Germinal center (tissue), 1 donor: ENCODE data around the gene SIDT2.
A peak's percentile ranks its signal among the peaks of the same experiment; 100 is the strongest.
"Not testable (repeated sequence)": the region's sequence is repeated elsewhere in the genome, so short reads cannot be mapped to it uniquely, and the experiment has no call there.

Experiments used
- DNase-seq: peaks from one replicate; pipeline ENCODE4 v3.0.0; 2012; ENCODE audit warnings: mixed read lengths, low spot score

Gene SIDT2

DNA sequence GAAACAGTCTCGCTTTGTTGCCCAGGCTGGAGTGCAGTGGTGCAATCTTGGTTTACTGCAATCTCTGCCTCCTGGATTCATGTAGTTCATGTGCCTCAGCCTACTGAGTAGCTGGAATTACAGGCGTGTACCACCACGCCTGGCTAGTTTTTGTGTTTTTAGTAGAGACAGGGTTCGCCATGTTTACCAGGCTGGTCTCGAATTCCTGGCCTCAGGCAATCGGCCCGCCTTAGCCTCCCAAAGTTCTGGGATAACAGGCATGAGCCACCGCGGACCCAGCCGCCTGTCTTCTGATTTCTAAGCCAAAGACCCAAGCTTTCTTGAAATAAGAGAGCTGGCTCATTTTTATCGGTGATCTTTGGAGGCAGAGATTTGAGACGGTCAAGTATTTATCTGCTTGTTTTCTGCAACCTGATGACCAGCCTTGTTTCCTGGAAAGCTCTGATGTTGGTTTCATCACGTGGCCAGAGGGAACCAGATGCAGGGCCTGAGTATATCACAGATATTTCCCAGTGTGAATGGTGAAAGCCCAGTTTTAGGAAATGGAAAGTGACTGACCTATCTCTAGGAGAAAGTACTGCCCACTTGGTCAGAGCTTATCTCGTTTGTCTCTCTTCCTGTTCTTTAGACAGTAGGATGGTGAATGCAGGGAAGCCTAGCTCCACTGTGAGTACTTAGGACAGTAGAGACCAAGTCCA is 5.7 kb upstream of the SIDT2 start:
- no peak for DNase-seq

DNA sequence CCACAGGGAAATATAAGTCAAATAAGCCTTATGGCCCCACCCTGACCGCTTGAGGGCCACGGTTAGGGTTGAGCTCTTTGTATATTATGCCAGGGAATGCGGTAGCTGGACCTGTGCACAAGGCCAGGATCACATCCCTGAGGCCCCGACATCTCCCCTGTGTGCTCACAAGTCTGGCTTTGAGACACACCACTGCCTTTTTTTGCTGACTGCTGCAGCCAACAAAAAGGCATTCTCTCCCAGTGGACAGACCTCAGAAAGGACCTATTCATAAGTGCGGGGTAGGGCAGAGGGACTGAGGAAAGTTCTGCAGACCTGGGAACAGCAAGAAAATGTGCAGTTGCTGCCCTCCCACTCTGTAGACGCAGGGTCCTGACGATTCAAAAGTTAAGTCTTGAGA is 3.4 kb upstream of the SIDT2 start:
- DNase-seq: no peak

DNA sequence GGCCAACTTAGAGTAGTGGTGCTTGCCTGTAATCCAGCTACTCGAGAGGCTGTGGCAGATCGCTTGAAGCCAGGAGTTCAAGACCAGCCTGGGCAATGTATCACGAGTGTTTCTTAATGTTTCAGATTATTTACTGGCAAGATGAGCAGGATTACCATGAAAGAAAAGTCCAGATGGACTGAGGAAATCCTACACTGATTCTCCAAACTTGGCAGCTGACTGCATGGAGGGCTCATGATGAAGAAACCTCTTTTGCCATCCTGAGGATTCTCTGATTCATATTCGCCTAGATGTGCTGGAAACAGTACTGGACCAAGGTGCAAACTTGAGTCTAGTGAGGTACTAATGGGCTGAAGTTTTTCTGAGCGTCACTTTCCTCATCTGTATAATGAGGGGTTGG is 2.8 kb upstream of the SIDT2 start:
- DNase-seq: no peak

GRCh38 chr11:117176186-117176585 is 2.4 kb upstream of the SIDT2 start:
- DNase-seq: no peak

- no peak for DNase-seq
These were observed 871 bp upstream of the SIDT2 start for GRCh38 chr11:117177534-117178209.

GRCh38 chr11:117179048-117179999 is 781 bp downstream of the SIDT2 start:
- peak; percentile 54 for DNase-seq

GRCh38 chr11:117180020-117180419 is 1.5 kb downstream of the SIDT2 start:
- no peak for DNase-seq

DNA sequence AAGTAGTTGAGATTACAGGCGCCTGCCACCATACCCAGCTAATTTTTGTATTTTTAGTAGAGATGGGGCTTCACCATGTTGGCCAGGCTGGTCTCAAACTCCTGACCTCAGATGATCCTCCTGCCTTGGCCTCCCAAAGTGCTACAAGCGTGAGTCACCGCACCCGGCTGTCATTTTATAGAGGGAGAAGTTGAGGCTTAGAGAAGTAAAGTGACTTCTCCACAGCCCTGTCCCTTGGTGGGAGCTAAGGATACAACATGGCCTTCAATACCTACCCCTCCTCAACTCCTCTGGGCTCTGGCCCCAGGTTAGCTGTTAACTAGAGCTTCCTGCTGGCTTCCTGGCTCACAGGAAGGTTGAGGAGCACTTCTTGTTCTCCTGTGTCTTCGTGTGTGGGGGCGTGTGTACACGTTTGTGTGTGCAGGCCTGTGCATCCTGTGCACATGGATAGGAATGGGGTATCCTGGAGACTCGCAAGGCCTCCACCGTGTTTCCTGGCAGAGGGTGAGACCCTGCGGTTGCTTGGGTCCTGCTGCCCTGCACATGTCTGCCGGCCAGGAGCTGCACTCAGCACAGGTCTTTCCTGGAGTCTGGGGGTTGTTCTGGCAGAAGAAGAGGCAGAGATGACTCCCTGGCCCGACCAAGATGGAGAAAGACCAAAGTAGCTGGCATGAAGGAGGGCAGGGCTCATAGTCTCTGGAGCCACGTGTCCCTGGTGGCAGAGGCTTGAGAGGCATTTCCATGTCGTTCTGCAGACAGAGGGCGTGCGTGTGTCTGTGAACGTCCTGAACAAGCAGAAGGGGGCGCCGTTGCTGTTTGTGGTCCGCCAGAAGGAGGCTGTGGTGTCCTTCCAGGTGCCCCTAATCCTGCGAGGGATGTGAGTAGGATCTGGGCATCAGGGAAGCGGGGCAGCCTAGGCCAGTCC is 2.4 kb downstream of the SIDT2 start:
- peak; percentile 78 for DNase-seq

DNA sequence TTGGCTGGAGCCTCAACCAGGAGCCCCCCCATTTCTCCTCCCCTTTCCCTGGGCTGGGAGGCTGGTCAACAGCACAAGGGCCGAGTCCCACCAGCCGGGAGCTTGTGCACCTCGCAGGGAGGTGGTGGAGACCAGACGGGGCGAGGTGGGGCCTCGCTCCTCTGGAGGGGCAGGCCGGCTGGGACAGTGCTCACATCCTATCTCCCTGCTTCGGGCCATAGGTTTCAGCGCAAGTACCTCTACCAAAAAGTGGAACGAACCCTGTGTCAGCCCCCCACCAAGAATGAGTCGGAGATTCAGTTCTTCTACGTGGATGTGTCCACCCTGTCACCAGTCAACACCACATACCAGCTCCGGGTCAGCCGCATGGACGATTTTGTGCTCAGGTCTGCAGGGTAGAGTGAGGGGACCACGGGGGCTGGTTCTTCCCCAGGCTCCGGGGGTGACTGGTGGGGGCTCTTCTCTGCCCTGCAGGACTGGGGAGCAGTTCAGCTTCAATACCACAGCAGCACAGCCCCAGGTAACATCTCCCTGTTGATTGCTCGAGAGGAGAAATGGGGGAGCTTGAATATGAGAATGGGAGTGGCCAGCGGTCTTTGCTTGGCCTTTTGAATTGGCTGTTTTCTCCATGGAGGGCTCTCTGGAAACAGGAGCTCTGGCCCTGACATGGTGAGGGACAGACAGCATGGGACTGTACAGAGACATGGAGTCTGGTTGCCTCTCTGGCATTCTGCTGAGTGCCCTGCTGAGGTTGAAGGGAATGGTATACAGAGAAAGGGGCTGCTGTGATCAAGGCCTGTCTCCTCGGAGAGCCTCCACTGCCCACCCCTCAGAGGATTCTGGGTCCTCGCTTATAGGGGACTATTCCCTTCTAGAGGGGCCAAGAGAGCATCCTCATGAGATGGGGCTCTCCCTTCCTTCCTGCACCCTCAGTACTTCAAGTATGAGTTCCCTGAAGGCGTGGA is 3.3 kb downstream of the SIDT2 start:
- no peak for DNase-seq

- no peak for DNase-seq
These were observed 4.0 kb downstream of the SIDT2 start for GRCh38 chr11:117182551-117182935.

DNA sequence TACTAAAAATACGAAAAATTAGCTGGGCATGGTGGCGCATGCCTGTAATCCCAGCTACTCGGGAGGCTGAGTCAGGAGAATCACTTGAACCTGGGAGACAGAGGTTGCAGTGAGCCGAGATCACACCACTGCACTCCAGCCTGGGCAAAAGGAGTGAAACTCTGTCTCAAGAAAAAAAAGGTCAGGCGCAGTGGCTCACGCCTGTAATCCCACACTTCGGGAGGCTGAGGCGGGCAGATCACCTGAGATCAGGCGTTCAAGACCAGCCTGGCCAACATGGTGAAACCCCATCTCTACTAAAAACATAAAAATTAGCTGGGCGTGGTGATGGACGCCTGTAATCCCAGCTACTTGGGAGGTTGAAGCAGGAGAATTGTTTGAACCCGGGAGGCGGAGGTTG is 4.6 kb downstream of the SIDT2 start:
- DNase-seq: not testable (repeated sequence)

- DNase-seq: no peak
These were observed 5.3 kb downstream of the SIDT2 start for GRCh38 chr11:117183724-117184349.

- peak; percentile 77 for DNase-seq
These were observed 7.3 kb downstream of the SIDT2 start for GRCh38 chr11:117185736-117186430.

GRCh38 chr11:117186431-117186761 is 7.9 kb downstream of the SIDT2 start:
- DNase-seq: no peak

GRCh38 chr11:117187007-117187406 is 8.5 kb downstream of the SIDT2 start:
- DNase-seq: no peak

DNA sequence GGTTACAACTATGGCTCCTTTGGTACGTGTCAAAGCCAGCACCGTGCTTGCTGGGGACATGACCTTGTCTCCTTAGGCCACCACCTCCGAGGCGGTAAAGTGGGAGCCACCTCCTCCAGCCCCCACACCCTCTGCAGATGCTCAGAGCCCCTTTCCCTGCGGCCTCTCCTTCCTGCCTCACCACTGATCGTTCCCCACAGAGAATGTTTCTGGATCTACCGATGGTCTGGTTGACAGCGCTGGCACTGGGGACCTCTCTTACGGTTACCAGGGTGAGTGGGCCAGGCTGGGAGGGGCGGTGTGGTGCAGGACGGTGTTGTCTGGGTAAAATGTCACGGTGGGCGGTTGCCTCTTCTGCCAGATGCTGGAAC is 8.9 kb downstream of the SIDT2 start:
- no peak for DNase-seq

DNA sequence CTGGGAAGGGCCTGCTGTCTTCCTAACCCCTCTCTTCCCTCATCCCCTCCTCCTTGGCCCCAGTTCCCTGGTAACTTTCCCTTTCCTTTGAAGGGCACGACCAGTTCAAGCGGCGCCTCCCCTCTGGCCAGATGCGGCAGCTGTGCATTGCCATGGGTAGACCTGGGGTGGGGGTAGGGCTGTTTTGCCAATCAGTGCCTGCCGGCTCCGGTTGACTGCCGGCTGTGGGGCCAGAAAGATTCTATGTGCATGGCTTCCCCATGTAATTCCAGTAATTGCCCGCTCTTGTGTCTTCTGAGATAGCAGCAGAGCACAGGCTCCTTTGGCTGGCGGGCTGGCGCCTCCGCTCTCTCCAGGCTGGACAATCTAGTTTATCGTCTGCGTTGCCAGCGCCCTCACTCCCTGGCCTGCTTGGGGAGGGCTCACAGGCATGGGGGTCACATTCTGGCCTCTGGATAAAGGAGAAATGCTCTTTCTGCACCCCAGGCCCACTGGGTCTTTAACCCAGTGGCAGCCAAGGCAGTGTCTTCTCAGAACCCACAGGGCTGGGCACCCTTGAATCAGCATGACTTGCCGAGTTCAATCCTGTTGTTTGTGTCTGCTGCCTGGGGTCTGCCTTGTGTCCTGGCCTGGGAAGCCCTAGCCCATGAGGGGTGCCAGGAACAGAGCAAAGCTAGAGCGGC is 9.4 kb downstream of the SIDT2 start:
- DNase-seq: no peak

DNA sequence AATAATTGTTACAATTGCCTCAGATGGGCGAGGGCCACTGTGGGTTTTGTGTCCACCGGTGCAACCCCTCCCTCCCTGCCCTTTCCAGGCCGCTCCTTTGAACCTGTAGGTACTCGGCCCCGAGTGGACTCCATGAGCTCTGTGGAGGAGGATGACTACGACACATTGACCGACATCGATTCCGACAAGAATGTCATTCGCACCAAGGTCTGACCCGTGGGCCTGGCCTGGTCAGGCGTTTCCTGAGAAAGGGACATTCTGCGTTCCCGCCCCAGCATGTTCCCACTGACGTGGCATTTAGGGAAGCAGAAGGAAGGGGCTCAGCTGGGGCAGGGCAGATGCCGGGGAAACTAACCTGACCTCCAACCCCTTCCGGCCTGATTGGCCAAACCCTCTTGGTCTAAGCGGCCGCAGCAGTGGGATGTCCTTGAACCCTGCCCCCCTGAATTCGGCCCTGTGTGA is 10.1 kb downstream of the SIDT2 start:
- DNase-seq: no peak
